ENCODE measurements around the gene GNA14. TPM values are rescaled to one million over a fixed set of nuclear protein-coding genes. Genes with fewer than 3 reads are reported as not detected.

GNA14 gene
- total RNA-seq, 2 experiments from 2014 or later: not detected

DNA sequence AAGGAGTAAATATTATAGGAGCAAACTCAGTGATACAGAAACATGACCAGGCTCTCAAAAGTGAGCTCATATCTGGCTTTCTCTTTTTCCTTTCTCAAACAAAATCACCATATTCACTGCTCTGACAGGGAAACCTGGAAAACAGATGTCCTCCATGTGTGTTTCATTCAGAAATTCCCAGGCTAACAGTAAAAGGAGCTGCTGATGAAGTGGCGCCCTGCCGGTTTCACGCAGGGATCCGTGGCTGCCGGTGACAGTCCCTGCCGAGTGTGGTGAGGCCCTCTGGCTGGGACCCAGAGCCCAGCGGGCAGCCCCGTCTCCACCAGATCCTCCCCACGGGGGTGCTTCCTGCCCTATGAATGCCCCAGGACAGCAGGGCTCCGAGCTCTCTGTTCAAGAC lies 208.1 kb downstream of the GNA14 start:
- intact Hi-C loops (cut with micrococcal nuclease; ENCODE audit: unreplicated experiment): no loop called here
- no peak overlapping the region for H3K4me2 ChIP-seq (ENCODE audit: low read length)
- no TSS peak for BruUV-seq (replicated peaks)
- TF ChIP-seq, protein P1, sequence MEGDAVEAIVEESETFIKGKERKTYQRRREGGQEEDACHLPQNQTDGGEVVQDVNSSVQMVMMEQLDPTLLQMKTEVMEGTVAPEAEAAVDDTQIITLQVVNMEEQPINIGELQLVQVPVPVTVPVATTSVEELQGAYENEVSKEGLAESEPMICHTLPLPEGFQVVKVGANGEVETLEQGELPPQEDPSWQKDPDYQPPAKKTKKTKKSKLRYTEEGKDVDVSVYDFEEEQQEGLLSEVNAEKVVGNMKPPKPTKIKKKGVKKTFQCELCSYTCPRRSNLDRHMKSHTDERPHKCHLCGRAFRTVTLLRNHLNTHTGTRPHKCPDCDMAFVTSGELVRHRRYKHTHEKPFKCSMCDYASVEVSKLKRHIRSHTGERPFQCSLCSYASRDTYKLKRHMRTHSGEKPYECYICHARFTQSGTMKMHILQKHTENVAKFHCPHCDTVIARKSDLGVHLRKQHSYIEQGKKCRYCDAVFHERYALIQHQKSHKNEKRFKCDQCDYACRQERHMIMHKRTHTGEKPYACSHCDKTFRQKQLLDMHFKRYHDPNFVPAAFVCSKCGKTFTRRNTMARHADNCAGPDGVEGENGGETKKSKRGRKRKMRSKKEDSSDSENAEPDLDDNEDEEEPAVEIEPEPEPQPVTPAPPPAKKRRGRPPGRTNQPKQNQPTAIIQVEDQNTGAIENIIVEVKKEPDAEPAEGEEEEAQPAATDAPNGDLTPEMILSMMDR (conservative IDR thresholded peaks at IDR 0.05; ENCODE audit: low read length): no peak
- TF ChIP-seq EZH2phosphoT487 (IDR thresholded peaks at IDR 0.05; ENCODE audit: borderline replicate concordance, low read depth, low read length): no peak
- no peaks in the 10 kb centered on the region for H4K20me1 ChIP-seq (ENCODE audit: insufficient read depth, low read length)
- no peaks in the 10 kb centered on the region for H3K4me1 ChIP-seq (ENCODE audit: insufficient read depth, low read length, poor library complexity, severe bottlenecking)
- no peak overlapping the region for H3K4me3 ChIP-seq (ENCODE audit: low read depth, low read length, poor library complexity, severe bottlenecking)
- H2AFZ ChIP-seq (ENCODE audit: low read length): no peak overlapping the region
- no peak overlapping the region for H3K27ac ChIP-seq (ENCODE audit: low read depth, low read length, poor library complexity, severe bottlenecking)
- ChIA-PET CTCF (ENCODE audit: unreplicated experiment) (no interaction called here), POLR2A (interaction anchor here (0.7 to 0.9 kb wide), 2 partner anchors 17 to 298 kb away, joined by 3 read pairs; no protein-coding TSS in a partner anchor)
- no peaks in the 10 kb centered on the region for H3K9me3 ChIP-seq (ENCODE audit: low read length)
- no peaks in the 10 kb centered on the region for H3K9me2 ChIP-seq (ENCODE audit: insufficient read depth, low read length)
- no peak for DNase-seq (ENCODE audit: low spot score)
- no peaks in the 10 kb centered on the region for H3K36me3 ChIP-seq (ENCODE audit: insufficient read depth, low read length)
- H3K79me2 ChIP-seq (ENCODE audit: insufficient read depth, low read depth, low read length): no peaks in the 10 kb centered on the region

DNA sequence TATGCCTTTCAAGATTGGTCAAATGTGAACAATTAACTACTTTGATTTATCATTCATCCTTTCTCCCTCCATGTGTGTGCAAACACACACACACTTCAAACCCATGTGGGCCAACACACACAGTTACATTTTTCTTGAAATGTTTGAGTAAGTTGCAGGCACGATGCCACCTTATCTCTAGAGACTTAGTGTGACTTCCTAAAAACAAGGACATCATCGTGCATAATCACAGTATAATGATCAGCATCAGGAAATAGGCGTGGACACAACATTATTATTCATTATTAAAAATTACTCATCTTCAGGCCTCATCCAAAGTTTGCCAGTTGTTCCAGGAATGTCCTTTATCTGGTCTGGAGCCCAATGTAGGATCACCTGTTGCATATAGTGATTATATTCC lies 209.5 kb downstream of the GNA14 start:
- no peak for TF ChIP-seq EZH2phosphoT487 (IDR thresholded peaks at IDR 0.05; ENCODE audit: borderline replicate concordance, low read depth, low read length)
- TF ChIP-seq, protein P1 (conservative IDR thresholded peaks at IDR 0.05; ENCODE audit: low read length): no peak
- Histone ChIP-seq H3K79me2 (ENCODE audit: insufficient read depth, low read depth, low read length) (no peaks in the 10 kb centered on the region), H3K9me2 (ENCODE audit: insufficient read depth, low read length) (no peaks in the 10 kb centered on the region), H3K4me3 (ENCODE audit: low read depth, low read length, poor library complexity, severe bottlenecking) (no peak overlapping the region), H4K20me1 (ENCODE audit: insufficient read depth, low read length) (no peaks in the 10 kb centered on the region), H3K36me3 (ENCODE audit: insufficient read depth, low read length) (no peaks in the 10 kb centered on the region), H3K4me2 (ENCODE audit: low read length) (no peak overlapping the region), H3K9me3 (ENCODE audit: low read length) (no peaks in the 10 kb centered on the region), H3K4me1 (ENCODE audit: insufficient read depth, low read length, poor library complexity, severe bottlenecking) (no peaks in the 10 kb centered on the region), H3K27ac (ENCODE audit: low read depth, low read length, poor library complexity, severe bottlenecking) (no peak overlapping the region), H2AFZ (ENCODE audit: low read length) (no peak overlapping the region)
- ChIA-PET POLR2A (no interaction called here), CTCF (ENCODE audit: unreplicated experiment) (no interaction called here)
- BruUV-seq (replicated peaks): no TSS peak
- intact Hi-C loops (cut with micrococcal nuclease; ENCODE audit: unreplicated experiment): no loop called here
- DNase-seq (ENCODE audit: low spot score): no peak

DNA sequence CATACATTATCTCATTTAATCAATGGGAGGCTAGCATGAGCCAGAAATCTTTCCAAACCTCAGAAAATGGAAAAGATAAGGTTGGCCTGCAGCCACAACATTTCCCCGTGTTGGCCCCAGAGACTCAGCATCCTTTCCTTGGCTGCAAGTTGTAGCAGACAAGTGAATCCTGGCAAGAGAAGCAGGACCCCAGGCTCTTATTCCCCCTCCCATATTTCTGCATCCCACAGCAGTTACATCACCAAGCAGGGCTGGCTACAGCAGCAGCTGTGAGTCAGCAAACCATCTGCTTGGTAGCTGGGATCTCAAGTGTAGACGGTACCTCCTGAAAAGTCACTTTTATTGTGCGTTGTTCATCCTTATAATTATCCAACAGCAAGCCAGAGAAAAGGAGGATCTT lies 212.4 kb downstream of the GNA14 start:
- no peaks in the 10 kb centered on the region for H3K9me2 ChIP-seq (ENCODE audit: insufficient read depth, low read length)
- no peak for TF ChIP-seq EZH2phosphoT487 (IDR thresholded peaks at IDR 0.05; ENCODE audit: borderline replicate concordance, low read depth, low read length)
- TF ChIP-seq, protein P1 (conservative IDR thresholded peaks at IDR 0.05; ENCODE audit: low read length): no peak
- no peaks in the 10 kb centered on the region for H3K79me2 ChIP-seq (ENCODE audit: insufficient read depth, low read depth, low read length)
- no peak overlapping the region for H3K4me2 ChIP-seq (ENCODE audit: low read length)
- BruUV-seq (replicated peaks): no TSS peak
- no peak for DNase-seq (ENCODE audit: low spot score)
- H3K9me3 ChIP-seq (ENCODE audit: low read length): no peaks in the 10 kb centered on the region
- no peaks in the 10 kb centered on the region for H3K36me3 ChIP-seq (ENCODE audit: insufficient read depth, low read length)
- no peaks in the 10 kb centered on the region for H4K20me1 ChIP-seq (ENCODE audit: insufficient read depth, low read length)
- ChIA-PET CTCF (ENCODE audit: unreplicated experiment) (no interaction called here), POLR2A (interaction anchor here (0.6 kb wide), 1 partner anchor 790 kb away, joined by 3 read pairs; no protein-coding TSS in a partner anchor)
- H3K4me3 ChIP-seq (ENCODE audit: low read depth, low read length, poor library complexity, severe bottlenecking): no peak overlapping the region
- no peaks in the 10 kb centered on the region for H3K4me1 ChIP-seq (ENCODE audit: insufficient read depth, low read length, poor library complexity, severe bottlenecking)
- H3K27ac ChIP-seq (ENCODE audit: low read depth, low read length, poor library complexity, severe bottlenecking): no peak overlapping the region
- intact Hi-C loops (cut with micrococcal nuclease; ENCODE audit: unreplicated experiment): no loop called here
- H2AFZ ChIP-seq (ENCODE audit: low read length): no peak overlapping the region

Measured in OCI-LY7 (cell line).